Tibial nerve (tissue), 4 donors: ENCODE measurements around the gene LYSMD2. TPM values are rescaled to one million over a fixed set of nuclear protein-coding genes. Genes with fewer than 3 reads are reported as not detected.
"Not testable (repeated sequence)": the region's sequence is repeated elsewhere in the genome, so short reads cannot be mapped to it uniquely, and the experiment has no call there.

ENCODE experiments used
- DNase-seq, 2 donors: peaks; one replicate each; pipeline ENCODE4 v3.0.0-alpha.2; 2019; ENCODE audit warnings: low spot score in 2 of 2
- H3K27ac ChIP-seq, 4 donors: fragments of 200-600 bp; sonication (generic) in 3 of 4; one replicate each; pipeline ENCODE4 v1.5.1; 2017 to 2019; ENCODE audit warnings: mild to moderate bottlenecking in 1 of 4
- H3K27me3 ChIP-seq, 2 donors: fragments of 200-600 bp; sonication (generic) in 1 of 2; one replicate each; pipeline versions ENCODE4 v1.5.1 to v1.6.0; 2017 to 2019
- H3K36me3 ChIP-seq, 3 donors: fragments of 200-600 bp; sonication (generic); one replicate each; pipeline ENCODE4 v1.5.1; 2018 to 2019
- H3K4me1 ChIP-seq, 4 donors: fragments of 200-600 bp; sonication (generic) in 3 of 4; one replicate each; pipeline ENCODE4 v1.5.1; 2017 to 2019
- H3K4me3 ChIP-seq, 4 donors: fragments of 200-600 bp; sonication (generic) in 3 of 4; one replicate each; pipeline ENCODE4 v1.5.1; 2017 to 2019; ENCODE audit warnings: mild to moderate bottlenecking in 1 of 4, moderate library complexity in 1 of 4
- H3K9me3 ChIP-seq, 4 donors: fragments of 200-600 bp; sonication (generic) in 3 of 4; one replicate each; pipeline ENCODE4 v1.5.1; 2017 to 2019
- EP300 ChIP-seq, 2 donors: sonication (generic); formaldehyde crosslinking; IDR thresholded peaks; one replicate each; pipeline ENCODE4 v1.6.1; 2017; ENCODE audit warnings: antibody characterized with exemption in 2 of 2, mild to moderate bottlenecking in 1 of 2
- POLR2A ChIP-seq, 2 donors: fragments of 450-650 bp; IDR thresholded peaks; one replicate each; pipeline ENCODE4 v1.6.1; 2017; ENCODE audit warnings: antibody characterized with exemption in 2 of 2, mild to moderate bottlenecking in 2 of 2, moderate library complexity in 2 of 2
- WGBS, 2 donors: methylation state at CpG; one replicate each; pipeline ENCODE4 v1.1.5; 2018; 5-methylcytosine and 5-hydroxymethylcytosine counted together
- total RNA-seq, 4 donors: library from RNA; depleted of rRNA; stranded (reverse); fragments of >200 nt; gene quantifications; one replicate each; pipeline ENCODE4 v1.1.0, GENCODE V29; 2016
- TF ChIP-seq, protein P1 (sequence below), 5 experiments: fragments of 200-600 bp in 3 of 5; fragments of 450-650 bp in 2 of 5; sonication (generic) in 3 of 5; IDR thresholded peaks; one replicate each; pipeline ENCODE4 v1.5.1; 2016 to 2019; ENCODE audit warnings: antibody characterized with exemption in 5 of 5, mild to moderate bottlenecking in 3 of 5, moderate library complexity in 2 of 5

LYSMD2 gene, protein sequence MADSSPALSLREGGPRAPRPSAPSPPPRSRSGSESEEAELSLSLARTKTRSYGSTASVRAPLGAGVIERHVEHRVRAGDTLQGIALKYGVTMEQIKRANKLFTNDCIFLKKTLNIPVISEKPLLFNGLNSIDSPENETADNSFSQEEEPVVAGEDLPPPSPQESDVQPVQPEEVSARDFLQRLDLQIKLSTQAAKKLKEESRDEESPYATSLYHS
- total RNA-seq: 10 to 100 TPM; 16.8 to 24.9 (median 19.9) TPM

DNA sequence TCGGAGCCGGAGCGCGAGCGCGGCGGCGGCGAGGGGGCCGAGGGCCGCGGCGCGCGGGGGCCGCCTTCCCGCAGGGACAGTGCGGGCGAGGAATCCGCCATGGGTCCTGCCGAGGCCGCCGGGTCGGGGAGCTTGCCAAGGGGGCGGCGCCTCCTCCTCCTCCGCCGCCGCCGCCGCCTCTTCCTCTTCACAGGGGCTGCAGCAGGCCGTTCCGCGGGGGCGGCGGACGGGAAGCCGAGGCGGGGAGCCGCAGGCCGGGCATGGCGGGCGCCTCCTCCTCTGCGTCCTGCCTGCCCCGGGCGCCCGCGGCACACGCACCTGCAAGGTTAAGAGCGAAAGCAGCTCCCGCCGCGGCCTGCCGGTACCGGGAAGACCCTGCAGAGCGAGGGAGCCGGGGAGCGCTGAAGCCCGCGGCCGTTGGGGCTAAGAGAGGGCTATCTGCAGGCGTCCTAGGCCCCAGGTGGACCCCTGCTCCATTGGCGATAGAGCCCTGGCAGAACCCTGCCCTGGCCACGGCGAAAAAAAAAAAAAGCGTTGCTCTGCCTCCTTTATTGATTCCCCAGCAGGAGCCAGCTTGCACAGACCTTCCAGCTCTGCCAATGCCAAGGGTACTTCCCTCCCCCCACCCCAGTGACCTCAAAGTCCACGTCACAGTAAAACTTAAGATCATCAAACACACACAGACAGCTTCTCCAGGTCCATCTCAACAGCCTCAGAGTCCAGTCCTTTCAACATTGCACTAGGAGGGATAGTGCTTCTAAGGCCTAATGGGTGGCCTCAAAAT, at the start of gene LYSMD2:
LYSMD2 (minus strand) TSS at position 134 of the 784 bp plus-strand sequence; CDS start at position 101, 33 bp downstream.
- peak; percentile 58 to 64 for DNase-seq
- peaks cover 0 to 47% (median 9%) of the 10 kb centered on the region in 4 donors for H3K4me1 ChIP-seq
- H3K27ac ChIP-seq: peak within 1 kb of the TSS; percentile 65 to 93 (median 83)
- TF ChIP-seq EP300 (IDR thresholded peaks at IDR 0.05) (peak in 1 of 2 donors; percentile 14), POLR2A (IDR thresholded peaks at IDR 0.05) (no peak)
- TF ChIP-seq, protein P1, sequence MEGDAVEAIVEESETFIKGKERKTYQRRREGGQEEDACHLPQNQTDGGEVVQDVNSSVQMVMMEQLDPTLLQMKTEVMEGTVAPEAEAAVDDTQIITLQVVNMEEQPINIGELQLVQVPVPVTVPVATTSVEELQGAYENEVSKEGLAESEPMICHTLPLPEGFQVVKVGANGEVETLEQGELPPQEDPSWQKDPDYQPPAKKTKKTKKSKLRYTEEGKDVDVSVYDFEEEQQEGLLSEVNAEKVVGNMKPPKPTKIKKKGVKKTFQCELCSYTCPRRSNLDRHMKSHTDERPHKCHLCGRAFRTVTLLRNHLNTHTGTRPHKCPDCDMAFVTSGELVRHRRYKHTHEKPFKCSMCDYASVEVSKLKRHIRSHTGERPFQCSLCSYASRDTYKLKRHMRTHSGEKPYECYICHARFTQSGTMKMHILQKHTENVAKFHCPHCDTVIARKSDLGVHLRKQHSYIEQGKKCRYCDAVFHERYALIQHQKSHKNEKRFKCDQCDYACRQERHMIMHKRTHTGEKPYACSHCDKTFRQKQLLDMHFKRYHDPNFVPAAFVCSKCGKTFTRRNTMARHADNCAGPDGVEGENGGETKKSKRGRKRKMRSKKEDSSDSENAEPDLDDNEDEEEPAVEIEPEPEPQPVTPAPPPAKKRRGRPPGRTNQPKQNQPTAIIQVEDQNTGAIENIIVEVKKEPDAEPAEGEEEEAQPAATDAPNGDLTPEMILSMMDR (IDR thresholded peaks at IDR 0.05): no peak
- H3K9me3 ChIP-seq: no peaks in the 10 kb centered on the region
- peak within 1 kb of the TSS; percentile 61 to 92 (median 70) for H3K4me3 ChIP-seq
- 0 to 1% methylated on average over 12 to 30 of the region's 67 CpGs for WGBS, 2 donors
- H3K27me3 ChIP-seq: no peaks in the 10 kb centered on the region
- H3K36me3 ChIP-seq: no peaks in the 10 kb centered on the region

DNA sequence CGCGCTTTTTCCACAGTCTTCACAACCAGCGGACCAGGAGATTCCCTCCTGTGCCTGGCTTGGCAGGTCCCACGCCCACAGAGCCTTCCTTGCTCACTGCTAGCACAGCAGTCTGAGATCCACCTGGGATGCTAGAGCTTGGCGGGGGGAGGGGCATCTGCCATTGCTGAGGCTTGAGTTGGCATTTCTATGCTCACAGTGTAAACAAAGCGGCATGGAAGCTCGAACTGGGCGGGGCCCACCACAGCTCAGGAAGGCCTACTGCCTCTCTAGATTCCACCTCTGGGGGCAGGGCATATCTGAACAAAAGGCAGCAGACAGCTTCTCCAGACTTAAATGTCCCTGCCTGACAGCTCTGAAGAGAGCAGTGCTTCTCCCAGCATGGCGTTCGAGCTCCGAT, 49.7 kb upstream of the LYSMD2 start:
- not testable (repeated sequence) for H3K27ac ChIP-seq, H3K9me3 ChIP-seq, H3K27me3 ChIP-seq, H3K4me3 ChIP-seq, DNase-seq, H3K4me1 ChIP-seq
- 94 to 96% methylated on average over 9 to 11 of the region's 11 CpGs for WGBS, 2 donors
- peaks cover 0 to 59% (median 0%) of the 10 kb centered on the region in 3 donors for H3K36me3 ChIP-seq

DNA sequence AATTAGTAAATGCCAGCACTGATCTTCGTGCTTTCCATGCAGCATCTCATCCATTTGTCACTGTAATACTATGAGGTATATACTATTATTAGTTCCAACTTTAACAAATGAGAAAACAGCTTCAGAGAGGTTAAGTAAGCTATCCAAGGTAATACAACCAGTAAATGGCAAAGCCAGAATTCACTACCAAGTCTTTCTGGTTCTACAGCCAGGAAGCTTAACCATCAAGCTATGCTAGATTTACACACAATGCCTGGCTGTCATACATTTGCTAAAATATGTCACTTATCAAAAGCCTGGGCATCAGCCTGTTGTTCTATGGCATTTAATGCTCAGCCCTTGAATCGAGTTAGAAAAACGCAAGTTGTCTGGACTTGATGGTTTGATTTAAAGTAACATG, 46.5 kb upstream of the LYSMD2 start:
- Histone ChIP-seq H3K4me1 (no peaks in the 10 kb centered on the region), H3K36me3 (peaks cover 0 to 77% (median 0%) of the 10 kb centered on the region in 3 donors), H3K4me3 (no peak overlapping the region), H3K27me3 (no peaks in the 10 kb centered on the region), H3K27ac (no peak overlapping the region), H3K9me3 (no peaks in the 10 kb centered on the region)
- TF ChIP-seq EP300 (IDR thresholded peaks at IDR 0.05): no peak
- TF ChIP-seq POLR2A (IDR thresholded peaks at IDR 0.05): no peak
- TF ChIP-seq, protein P1 (IDR thresholded peaks at IDR 0.05): no peak
- DNase-seq: no peak
- WGBS, 2 donors: 95 to 96% methylated on average over 3 of the region's 3 CpGs

DNA sequence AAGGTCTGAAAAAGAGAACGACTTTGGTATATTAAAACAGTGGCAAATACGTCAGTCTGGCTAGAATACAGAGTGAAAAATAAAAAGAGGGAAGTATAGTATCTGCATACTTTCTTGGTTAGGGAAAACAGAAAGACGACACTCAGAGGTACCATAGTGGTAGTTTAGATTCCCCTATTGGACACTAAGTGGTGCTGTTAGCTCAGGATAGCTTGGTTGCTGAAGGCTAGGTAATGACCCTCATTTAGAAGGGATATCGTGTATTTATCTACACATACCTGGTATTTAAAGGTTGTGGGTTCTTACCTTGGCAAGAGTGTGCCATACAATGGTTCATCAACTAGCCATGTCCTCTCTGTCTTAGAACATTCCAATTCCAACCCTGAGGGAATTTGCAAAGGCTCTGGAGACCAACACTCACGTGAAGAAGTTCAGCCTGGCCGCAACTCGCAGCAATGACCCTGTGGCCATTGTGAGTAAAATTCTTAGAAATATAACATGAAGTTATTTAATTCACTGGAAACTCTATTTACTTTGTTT, 45.0 kb upstream of the LYSMD2 start:
- Histone ChIP-seq H3K9me3 (no peaks in the 10 kb centered on the region), H3K36me3 (peaks cover 0 to 75% (median 0%) of the 10 kb centered on the region in 3 donors), H3K27ac (no peak overlapping the region), H3K4me1 (no peaks in the 10 kb centered on the region), H3K4me3 (no peak overlapping the region), H3K27me3 (no peaks in the 10 kb centered on the region)
- DNase-seq: no peak
- WGBS, 2 donors: 84 to 87% methylated on average over 7 of the region's 7 CpGs
- TF ChIP-seq, protein P1 (IDR thresholded peaks at IDR 0.05): no peak
- TF ChIP-seq POLR2A (IDR thresholded peaks at IDR 0.05) (no peak), EP300 (IDR thresholded peaks at IDR 0.05) (no peak)

DNA sequence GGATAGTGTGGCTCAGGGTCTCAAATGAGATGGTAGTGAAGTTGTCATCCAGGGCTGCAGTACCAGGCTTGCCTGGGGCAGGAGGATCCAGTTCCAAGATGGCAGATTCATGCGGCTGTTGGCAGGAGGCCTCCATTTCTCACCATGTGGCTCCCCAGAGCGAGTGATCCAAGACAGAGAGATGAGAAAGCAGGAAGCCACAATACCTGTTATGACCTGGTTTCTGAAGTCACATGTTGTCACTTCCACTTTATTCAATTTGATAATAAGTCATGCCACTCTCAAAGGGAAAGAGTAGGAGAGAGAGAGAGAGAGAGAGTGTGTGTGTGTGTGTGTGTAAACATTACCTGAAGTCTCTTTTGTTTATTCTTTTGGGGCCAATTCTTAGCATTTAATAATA, 44.1 kb upstream of the LYSMD2 start:
- Histone ChIP-seq H3K27ac (no peak overlapping the region), H3K27me3 (no peaks in the 10 kb centered on the region), H3K4me1 (peaks cover 0 to 5% (median 2%) of the 10 kb centered on the region in 4 donors), H3K9me3 (no peaks in the 10 kb centered on the region), H3K36me3 (peaks cover 0 to 65% (median 0%) of the 10 kb centered on the region in 3 donors), H3K4me3 (no peak overlapping the region)
- no peak for DNase-seq
- no peak for TF ChIP-seq EP300 (IDR thresholded peaks at IDR 0.05)
- TF ChIP-seq, protein P1 (IDR thresholded peaks at IDR 0.05): no peak
- TF ChIP-seq POLR2A (IDR thresholded peaks at IDR 0.05): no peak
- 72 to 98% methylated on average over 2 of the region's 2 CpGs for WGBS, 2 donors
